Calu3 (cell line): ENCODE results near the gene PAIP2B. TPM values are rescaled to one million over a fixed set of nuclear protein-coding genes. Genes with fewer than 3 reads are reported as not detected.

Experiments used
- BruUV-seq: library from RNA; stranded (reverse); fragments of 400-500 nt; replicated peaks from 2 replicates; lab custom pipeline; 2021; lab: Mats Ljungman, UMichigan
- CTCF ChIA-PET: fragments of 300-600 bp; sonication (Branson Sonifier 250); formaldehyde crosslinking; loops from one replicate; lab custom pipeline; 2022; ENCODE audit warnings: antibody characterized with exemption; lab: Charles Lee
- DNase-seq: peaks from one replicate; pipeline ENCODE4 v3.0.0; 2022
- H3K27ac Mint-ChIP-seq: one replicate; pipeline ENCODE4 v1.8.0; 2022; ENCODE audit warnings: mixed read lengths; ENCODE audit not compliant: unreplicated experiment
- H3K27me3 Mint-ChIP-seq: one replicate; pipeline ENCODE4 v1.8.0; 2022; ENCODE audit warnings: mixed read lengths; ENCODE audit not compliant: unreplicated experiment
- H3K36me3 Mint-ChIP-seq: one replicate; pipeline ENCODE4 v1.8.0; 2022; ENCODE audit warnings: mild to moderate bottlenecking, moderate library complexity, mixed read lengths; ENCODE audit not compliant: insufficient read depth, unreplicated experiment
- H3K4me1 Mint-ChIP-seq: one replicate; pipeline ENCODE4 v1.8.0; 2022; ENCODE audit warnings: mild to moderate bottlenecking, low read depth, mixed read lengths; ENCODE audit not compliant: unreplicated experiment
- H3K4me3 Mint-ChIP-seq: one replicate; pipeline ENCODE4 v1.8.0; 2022; ENCODE audit warnings: mild to moderate bottlenecking, low read depth, moderate library complexity, mixed read lengths; ENCODE audit not compliant: unreplicated experiment
- H3K9me3 Mint-ChIP-seq: one replicate; pipeline ENCODE4 v1.8.0; 2022; ENCODE audit warnings: low read depth, mixed read lengths; ENCODE audit not compliant: unreplicated experiment
- CTCF ChIP-seq: fragments of 200-600 bp; IDR thresholded peaks from one replicate; pipeline ENCODE4 v1.8.0; 2022; ENCODE audit warnings: antibody characterized with exemption; ENCODE audit not compliant: unreplicated experiment
- intact Hi-C: fragments of 100-400 bp; cut with micrococcal nuclease; formaldehyde crosslinking; loops from one replicate; pipeline ENCODE4 v1.10.0; 2022; ENCODE audit not compliant: unreplicated experiment
- total RNA-seq: library from RNA; stranded (reverse); gene quantifications from 2 replicates; pipeline ENCODE4 v1.2.3, GENCODE V29; 2022

PAIP2B gene
- total RNA-seq, 1 experiment from 2014 or later, result 3.6 TPM

GRCh38 chr2:71154279-71154678 lies 72.6 kb downstream of the PAIP2B start:
- H3K27me3 Mint-ChIP-seq, result peaks cover 37% of the 10 kb centered on the region
- intact Hi-C loops, result loop anchor here (10.0 kb wide), 1 partner anchor 121 kb away; no protein-coding TSS in a partner anchor
- H3K4me1 Mint-ChIP-seq, result peaks cover 9% of the 10 kb centered on the region
- H3K4me3 Mint-ChIP-seq, result no peak overlapping the region
- no peak for DNase-seq
- H3K36me3 Mint-ChIP-seq, result peaks cover 1% of the 10 kb centered on the region
- H3K9me3 Mint-ChIP-seq, result no peaks in the 10 kb centered on the region
- CTCF ChIA-PET, result interaction anchor here (0.6 to 1.3 kb wide), 6 partner anchors 38 to 355 kb away, joined by 3 to 9 read pairs (median 3); no protein-coding TSS in a partner anchor
- H3K27ac Mint-ChIP-seq, result no peak overlapping the region
- BruUV-seq, result no TSS peak
- no peak for TF ChIP-seq CTCF

- H3K36me3 Mint-ChIP-seq, result peaks cover 7% of the 10 kb centered on the region
- no peak for DNase-seq
- H3K4me1 Mint-ChIP-seq, result peaks cover 9% of the 10 kb centered on the region
- H3K9me3 Mint-ChIP-seq, result no peaks in the 10 kb centered on the region
- TF ChIP-seq CTCF, result no peak
- H3K27me3 Mint-ChIP-seq, result peaks cover 33% of the 10 kb centered on the region
- no peak overlapping the region for H3K4me3 Mint-ChIP-seq
- no peak overlapping the region for H3K27ac Mint-ChIP-seq
- CTCF ChIA-PET, result interaction anchor here (0.6 to 1.0 kb wide), 3 partner anchors 35 to 356 kb away, joined by 3 to 5 read pairs (median 3); no protein-coding TSS in a partner anchor
- intact Hi-C loops, result loop anchor here (10.0 kb wide), 1 partner anchor 121 kb away; no protein-coding TSS in a partner anchor
- no TSS peak for BruUV-seq
These were observed 73.2 kb downstream of the PAIP2B start for GRCh38 chr2:71153585-71154224.

GRCh38 chr2:71151620-71152019 lies 75.3 kb downstream of the PAIP2B start:
- no peaks in the 10 kb centered on the region for H3K9me3 Mint-ChIP-seq
- H3K27me3 Mint-ChIP-seq, result peaks cover 33% of the 10 kb centered on the region
- H3K27ac Mint-ChIP-seq, result no peak overlapping the region
- no peak for TF ChIP-seq CTCF
- TSS peak; percentile 24 for BruUV-seq
- H3K4me3 Mint-ChIP-seq, result no peak overlapping the region
- intact Hi-C loops, result loop anchor here (10.0 kb wide), 1 partner anchor 123 kb away; no protein-coding TSS in a partner anchor
- CTCF ChIA-PET, result interaction anchor here (0.5 kb wide), 1 partner anchor 180 kb away, joined by 5 read pairs; the partner anchor contains the start of gene ZNF638
- peaks cover 23% of the 10 kb centered on the region for H3K36me3 Mint-ChIP-seq
- DNase-seq, result no peak
- no peaks in the 10 kb centered on the region for H3K4me1 Mint-ChIP-seq

GRCh38 chr2:71150082-71150816 lies 76.7 kb downstream of the PAIP2B start:
- TF ChIP-seq CTCF, result no peak
- no peak overlapping the region for H3K27ac Mint-ChIP-seq
- H3K27me3 Mint-ChIP-seq, result peaks cover 19% of the 10 kb centered on the region
- intact Hi-C loops, result loop anchor here (10.0 kb wide), 1 partner anchor 125 kb away; no protein-coding TSS in a partner anchor
- no peaks in the 10 kb centered on the region for H3K9me3 Mint-ChIP-seq
- BruUV-seq, result no TSS peak
- H3K36me3 Mint-ChIP-seq, result peaks cover 36% of the 10 kb centered on the region
- no peak overlapping the region for H3K4me3 Mint-ChIP-seq
- DNase-seq, result no peak
- H3K4me1 Mint-ChIP-seq, result no peaks in the 10 kb centered on the region
- CTCF ChIA-PET, result no interaction called here
